ENCODE data around the gene ANP32A.
"Not testable (repeated sequence)": the region's sequence is repeated elsewhere in the genome, so short reads cannot be mapped to it uniquely, and the experiment has no call there.

Gene ANP32A

GRCh38 chr15:68781766-68782588, 38.7 kb downstream of the ANP32A start:
- DNase-seq: peak; percentile 16

GRCh38 chr15:68781217-68781616, 39.5 kb downstream of the ANP32A start:
- DNase-seq: no peak

GRCh38 chr15:68778876-68779275, 41.8 kb downstream of the ANP32A start:
- no peak for DNase-seq

- DNase-seq: no peak
Observed at GRCh38 chr15:68776477-68777270, 44.0 kb downstream of the ANP32A start.

DNA sequence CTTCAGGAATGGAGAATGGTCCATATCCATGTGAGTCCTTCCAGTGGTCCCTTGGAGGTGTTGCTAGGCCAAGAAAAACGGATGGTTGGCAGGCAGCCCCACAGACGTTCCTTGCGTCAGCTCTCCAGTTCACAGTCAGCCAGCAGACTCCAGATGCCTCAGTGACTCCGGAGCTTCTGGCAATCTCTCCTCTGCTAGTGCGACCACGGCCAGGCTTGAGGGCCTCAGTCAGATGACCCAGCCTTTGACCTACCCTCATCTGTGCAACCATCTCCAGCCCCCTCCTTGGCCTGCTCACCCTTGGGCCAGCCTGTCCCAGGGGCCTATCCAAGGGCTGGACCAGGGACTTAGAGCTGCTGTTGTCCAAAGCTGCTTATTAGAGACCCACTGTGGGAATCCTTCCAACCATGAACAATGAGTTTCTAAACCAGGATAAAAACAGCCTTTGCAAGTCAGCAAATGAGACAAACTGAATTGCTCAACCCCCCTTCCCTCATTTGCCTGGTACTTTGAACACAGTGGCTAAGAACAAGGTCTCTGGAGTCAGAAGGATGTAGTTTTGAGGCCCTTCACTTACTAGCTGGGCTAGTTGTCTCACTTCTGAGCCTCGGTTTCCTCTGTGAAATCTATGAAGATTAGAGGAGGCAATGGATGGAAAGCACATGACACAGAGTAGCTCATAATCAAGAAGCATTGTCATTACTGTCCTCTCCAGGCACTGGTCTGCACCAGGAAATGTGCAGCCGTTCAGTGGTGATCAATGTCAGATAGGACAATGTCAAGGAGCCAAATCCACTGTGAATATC, 44.8 kb downstream of the ANP32A start:
- DNase-seq: no peak

DNA sequence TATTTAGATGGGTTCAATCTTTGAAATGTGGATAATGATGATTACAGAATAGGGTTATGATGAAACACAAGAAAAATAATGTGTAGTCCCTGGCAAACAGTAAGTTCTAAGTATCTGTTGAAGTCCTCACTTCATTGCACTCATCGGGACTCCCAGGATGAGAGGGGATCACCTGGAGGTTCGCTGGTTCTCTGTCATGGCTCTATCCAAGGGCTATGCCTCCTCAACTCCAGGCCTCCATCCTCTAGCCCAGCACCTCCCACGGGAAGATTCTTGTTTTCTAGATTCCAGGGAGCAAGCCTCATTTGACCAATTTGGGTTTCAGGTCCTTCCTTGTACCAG, 45.5 kb downstream of the ANP32A start:
- no peak for DNase-seq

DNA sequence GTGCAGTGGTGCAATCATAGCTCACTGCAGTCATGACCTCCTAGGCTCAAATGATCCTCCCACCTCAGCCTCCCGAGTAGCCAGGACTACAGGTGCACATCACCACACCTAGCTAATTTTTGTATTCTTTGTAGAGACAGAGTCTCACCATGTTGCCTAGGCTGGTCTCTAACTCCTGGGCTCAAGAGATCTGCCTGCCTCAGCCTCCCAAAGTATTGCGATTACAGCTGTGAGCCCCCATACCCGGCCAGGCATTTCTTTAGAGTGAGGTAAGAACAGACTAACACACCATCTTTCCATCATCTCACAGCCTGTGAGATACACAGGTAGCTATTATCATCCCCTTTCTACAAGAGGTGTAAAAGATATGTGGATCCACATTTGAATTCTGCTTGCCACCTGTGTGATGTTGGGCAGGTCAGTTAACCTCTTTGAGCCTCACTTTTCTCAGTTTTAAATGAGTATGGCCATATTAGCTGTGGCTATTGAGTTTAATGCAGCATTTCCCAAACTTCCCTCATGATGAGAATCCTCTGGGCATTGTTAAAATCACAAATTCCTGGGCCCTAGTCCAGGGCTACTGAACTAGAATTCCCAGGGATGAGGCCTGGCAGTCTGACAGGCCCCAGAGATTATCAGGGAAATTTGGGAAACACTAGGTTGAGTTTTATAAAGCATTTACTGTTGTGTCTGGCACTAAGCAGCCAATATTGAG, 46.0 kb downstream of the ANP32A start:
- DNase-seq: no peak

GRCh38 chr15:68774120-68774519, 46.6 kb downstream of the ANP32A start:
- DNase-seq: no peak

- DNase-seq: no peak
Observed at GRCh38 chr15:68773036-68773435, 47.7 kb downstream of the ANP32A start.

DNA sequence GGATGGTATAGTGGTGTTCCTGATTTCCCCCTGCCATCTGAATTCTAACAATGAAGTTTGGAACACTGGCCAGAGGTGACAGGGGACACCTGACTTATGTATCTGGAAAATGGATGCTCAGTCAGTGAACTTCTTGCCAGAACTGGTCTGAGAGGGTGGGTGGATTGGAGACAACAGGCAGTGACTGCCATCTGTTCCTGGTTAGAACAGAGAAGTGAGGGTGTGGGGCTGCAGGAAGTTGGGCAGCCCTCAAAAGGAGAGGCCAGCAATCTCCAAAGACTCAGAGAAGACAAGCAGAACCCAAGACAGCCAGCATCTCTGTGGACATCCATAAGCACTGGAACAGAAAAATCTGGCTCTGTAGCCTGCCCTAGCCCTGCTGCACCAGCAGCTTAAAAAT, 50.5 kb downstream of the ANP32A start:
- DNase-seq: no peak

- no peak for DNase-seq
Observed at GRCh38 chr15:68769702-68770101, 51.0 kb downstream of the ANP32A start.

- no peak for DNase-seq
Observed at GRCh38 chr15:68768321-68768720, 52.4 kb downstream of the ANP32A start.

DNA sequence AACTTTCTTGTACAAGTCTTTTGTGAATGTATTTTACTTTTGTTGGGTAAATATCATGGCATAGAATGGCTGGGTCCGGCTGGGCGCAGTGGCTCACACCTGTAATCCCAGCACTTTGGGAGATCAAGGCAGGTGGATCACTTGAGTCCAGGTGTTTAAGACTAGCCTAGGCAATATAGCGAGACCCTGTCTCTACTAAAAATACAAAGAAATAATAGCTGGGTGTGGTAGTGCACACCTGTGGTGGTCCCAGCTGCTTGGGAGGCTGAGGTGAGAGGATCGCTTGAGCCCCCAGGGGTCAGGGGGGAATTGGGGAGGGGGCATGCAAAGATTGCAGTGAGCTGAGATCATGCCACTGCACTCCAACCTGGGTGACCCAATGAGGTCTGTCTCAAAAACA, 52.9 kb downstream of the ANP32A start:
- DNase-seq: no peak

DNA sequence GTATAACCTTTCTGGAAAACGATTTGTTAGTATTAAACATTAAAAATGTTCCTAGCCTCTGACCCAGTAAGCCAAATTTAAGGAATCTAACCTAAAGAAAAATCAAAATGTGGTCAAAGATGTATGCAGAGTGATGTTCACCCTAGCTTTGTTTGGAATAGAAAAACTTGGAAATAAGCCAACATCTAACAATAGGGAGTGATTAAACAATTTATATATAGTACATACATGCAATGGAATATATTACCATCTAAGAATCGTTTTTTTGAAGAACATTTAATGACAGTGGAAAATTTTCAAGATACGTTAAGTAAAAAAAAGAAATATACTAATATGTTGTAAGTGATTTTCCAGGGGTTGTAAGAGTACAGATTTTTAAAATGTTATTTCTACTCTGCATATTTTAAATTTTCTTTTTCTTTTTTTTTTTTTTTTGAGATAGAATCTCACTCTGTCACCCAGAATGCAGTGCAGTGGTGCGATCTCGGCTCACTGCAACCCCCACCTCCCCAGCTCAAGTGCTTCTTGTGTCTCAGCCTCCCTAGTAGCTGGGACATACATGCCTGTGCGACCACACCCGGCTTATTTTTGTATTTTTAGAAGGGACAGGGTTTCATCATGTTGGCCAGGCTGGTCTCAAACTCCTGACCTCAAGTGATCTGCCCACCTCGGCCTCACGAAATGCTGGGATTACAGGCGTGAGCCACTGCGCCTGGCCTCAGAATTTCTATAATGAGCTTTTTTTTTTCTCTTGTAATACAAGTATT, 54.9 kb downstream of the ANP32A start:
- DNase-seq: no peak

DNA sequence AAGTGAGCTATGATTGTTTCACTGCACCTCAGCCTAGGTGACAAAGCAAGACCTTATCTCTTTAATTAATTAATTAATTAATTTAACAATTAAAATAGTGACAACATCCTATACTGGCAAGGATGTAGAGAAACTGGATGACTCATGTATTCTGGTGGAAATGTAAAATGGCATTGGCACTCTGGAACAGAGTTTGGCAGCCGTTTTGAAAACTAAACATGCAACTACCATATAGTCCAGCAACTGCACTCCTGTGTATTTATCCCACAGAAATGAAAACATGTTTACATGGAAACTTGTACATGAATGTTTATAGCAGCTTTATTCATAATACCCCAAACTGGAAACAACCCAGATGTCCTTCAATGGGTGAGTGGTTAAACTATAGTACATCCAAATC, 56.6 kb downstream of the ANP32A start:
- DNase-seq: no peak

GRCh38 chr15:68763063-68763462, 57.6 kb downstream of the ANP32A start:
- no peak for DNase-seq

DNA sequence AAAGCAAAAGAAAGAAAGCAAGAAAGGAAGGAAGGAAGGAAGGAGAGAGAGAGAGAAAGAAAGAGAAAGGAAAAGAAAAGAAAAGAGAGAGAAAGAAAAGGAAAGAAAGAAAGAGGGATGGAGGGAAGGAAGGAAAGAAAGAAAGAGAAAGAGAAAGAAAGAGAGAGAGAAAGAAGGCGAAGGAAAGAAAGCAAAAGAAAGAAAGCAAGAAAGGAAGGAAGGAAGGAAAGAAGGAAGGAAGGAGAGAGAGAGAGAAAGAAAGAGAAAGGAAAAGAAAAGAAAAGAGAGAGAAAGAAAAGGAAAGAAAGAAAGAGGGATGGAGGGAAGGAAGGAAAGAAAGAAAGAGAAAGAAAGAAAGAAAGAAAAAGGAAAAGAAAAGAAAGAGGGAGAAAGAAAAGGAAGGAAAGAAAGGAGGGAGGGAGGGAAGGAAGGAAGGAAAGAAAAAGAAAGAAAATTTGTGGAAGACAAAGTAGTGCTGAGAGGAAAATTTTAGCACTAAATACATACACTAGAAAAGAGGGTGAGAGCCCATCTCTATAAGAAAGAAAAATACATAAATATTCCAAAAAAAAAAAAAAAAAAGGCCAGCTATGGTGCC, 60.6 kb downstream of the ANP32A start:
- DNase-seq: not testable (repeated sequence)

DNA sequence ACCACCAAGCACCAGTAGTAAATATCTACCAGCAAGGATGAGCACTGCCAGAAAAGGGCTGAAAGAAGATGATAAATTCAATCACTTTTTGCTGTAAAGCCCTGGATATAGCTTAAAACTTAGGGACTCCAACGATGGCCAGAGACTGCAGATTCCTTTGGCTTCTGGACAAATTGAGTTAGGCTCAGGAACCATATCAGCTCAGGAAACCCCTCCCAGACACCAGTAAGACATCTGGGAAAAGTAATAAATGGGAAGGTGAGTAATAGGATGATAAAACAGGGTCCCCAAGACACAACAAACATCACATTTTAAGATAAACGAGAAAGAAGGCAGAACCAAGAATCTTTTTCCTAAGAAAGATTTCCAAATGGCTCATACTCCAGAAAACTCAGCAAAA, 65.0 kb downstream of the ANP32A start:
- DNase-seq: no peak

DNA sequence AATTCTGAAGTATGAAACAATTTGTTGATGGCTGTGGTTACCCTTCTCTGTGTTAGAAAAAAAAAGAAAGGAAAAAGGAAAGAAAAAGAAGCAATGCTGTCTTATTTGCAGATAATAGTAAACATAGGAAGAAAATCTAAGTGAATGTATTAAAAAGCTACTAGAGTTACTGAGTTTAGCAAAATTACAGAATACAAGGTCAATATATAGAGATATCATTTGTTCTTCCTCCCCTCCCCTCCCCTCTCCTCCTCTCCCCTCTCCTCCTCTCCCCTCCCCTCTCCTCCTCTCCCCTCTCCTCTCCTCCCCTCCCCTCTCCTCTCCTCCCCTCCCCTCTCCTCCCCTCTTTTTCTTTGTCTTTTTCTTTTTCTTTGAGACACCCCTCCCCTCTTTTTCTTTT, 69.1 kb downstream of the ANP32A start:
- DNase-seq: no peak

DNA sequence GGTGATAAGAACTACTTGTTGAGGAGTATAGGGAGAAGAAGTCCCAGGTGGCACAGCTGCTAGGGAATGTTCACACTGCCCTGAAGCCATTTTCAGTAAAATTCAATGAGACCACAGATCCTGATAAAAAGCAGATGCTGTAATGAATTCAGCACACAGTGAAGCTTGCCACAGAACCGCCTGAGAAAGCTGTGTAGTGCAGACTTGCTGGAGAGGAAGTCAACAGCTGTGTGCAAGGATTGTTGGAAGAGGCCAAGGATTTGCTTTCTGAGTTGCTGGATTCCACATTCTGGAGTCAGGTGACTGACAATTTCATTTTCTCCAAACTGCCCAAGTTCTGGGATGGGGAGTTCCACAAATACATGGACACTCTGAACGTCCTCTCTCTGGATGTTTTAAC, 70.9 kb downstream of the ANP32A start:
- no peak for DNase-seq

DNA sequence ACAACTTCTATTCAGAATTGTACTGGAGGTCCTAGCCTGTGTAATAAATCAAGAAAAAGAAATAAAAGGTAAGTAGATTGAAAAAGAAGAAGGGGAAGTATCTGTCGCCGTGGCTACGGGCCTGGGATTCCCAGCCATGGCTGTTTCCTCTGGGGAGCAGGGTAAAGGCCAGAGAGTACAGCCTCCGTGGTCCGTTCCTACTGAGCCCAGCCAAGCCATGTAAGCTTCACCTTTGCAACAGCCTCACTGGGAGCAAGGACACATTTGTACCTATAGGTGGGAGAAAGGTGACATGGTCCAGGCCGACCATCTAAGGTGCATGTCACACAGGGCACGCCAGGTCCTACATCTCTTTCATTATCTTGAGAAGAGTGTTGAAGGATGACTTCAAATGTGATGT, 71.3 kb downstream of the ANP32A start:
- no peak for DNase-seq

- DNase-seq: no peak
Observed at GRCh38 chr15:68743256-68743655, 77.4 kb downstream of the ANP32A start.
